Esophagus muscularis mucosa (tissue), 4 donors: Measurements from ENCODE around the gene TRIM7. TPM values are rescaled to one million over a fixed set of nuclear protein-coding genes. Genes with fewer than 3 reads are reported as not detected.

Experiments used
- DNase-seq: peaks from one replicate; pipeline ENCODE4 v3.0.0-alpha.2; 2017; ENCODE audit errors: extremely low spot score
- H3K27ac ChIP-seq, 4 donors: fragments of 200-600 bp; sonication (generic); replicated peaks in 1 of 4; 1 replicate in 3 of 4; 2 replicates in 1 of 4; pipeline ENCODE4 v1.5.1; 2016 to 2019; ENCODE audit warnings: mild to moderate bottlenecking in 1 of 4
- H3K27me3 ChIP-seq, 4 donors: fragments of 200-600 bp; sonication (generic); one replicate each; pipeline versions ENCODE4 v1.5.1 to v1.6.0; 2016 to 2019
- H3K36me3 ChIP-seq, 4 donors: fragments of 200-600 bp; sonication (generic); one replicate each; pipeline ENCODE4 v1.5.1; 2016 to 2019
- H3K4me1 ChIP-seq, 4 donors: fragments of 200-600 bp; sonication (generic); one replicate each; pipeline ENCODE4 v1.5.1; 2016 to 2019
- H3K4me3 ChIP-seq, 4 donors: fragments of 200-600 bp; sonication (generic); 1 replicate in 2 of 4; 2 replicates in 2 of 4; pipeline ENCODE4 v1.5.1; 2016 to 2019; ENCODE audit warnings: mild to moderate bottlenecking in 4 of 4, moderate library complexity in 1 of 4
- H3K9me3 ChIP-seq, 4 donors: fragments of 200-600 bp; sonication (generic); 1 replicate in 3 of 4; 2 replicates in 1 of 4; pipeline ENCODE4 v1.5.1; 2016 to 2019
- CTCF ChIP-seq, 3 experiments: fragments of 200-600 bp in 2 of 3; fragments of 450-650 bp in 1 of 3; sonication (generic) in 2 of 3; IDR thresholded peaks; one replicate each; pipeline ENCODE4 v1.5.1; 2017 to 2019; ENCODE audit warnings: antibody characterized with exemption in 3 of 3, mild to moderate bottlenecking in 2 of 3, moderate library complexity in 1 of 3
- EP300 ChIP-seq: sonication (generic); formaldehyde crosslinking; IDR thresholded peaks from one replicate; pipeline ENCODE4 v1.6.1; 2017; ENCODE audit warnings: antibody characterized with exemption
- POLR2A ChIP-seq: fragments of 450-650 bp; IDR thresholded peaks from one replicate; pipeline ENCODE4 v1.6.1; 2017; ENCODE audit warnings: antibody characterized with exemption, moderate library complexity, mild to moderate bottlenecking, low read depth
- POLR2AphosphoS5 ChIP-seq, 2 donors: sonication (generic); formaldehyde crosslinking; IDR thresholded peaks; one replicate each; pipeline ENCODE4 v1.6.1; 2017; ENCODE audit warnings: antibody characterized with exemption in 2 of 2
- WGBS: methylation state at CpG from one replicate; pipeline ENCODE4 v1.1.5; 2018; 5-methylcytosine and 5-hydroxymethylcytosine counted together
- intact Hi-C: fragments of 100-400 bp; cut with DNase I; formaldehyde crosslinking; loops from one replicate; pipeline ENCODE4 v1.15.1; 2023
- total RNA-seq, 4 donors: library from RNA; depleted of rRNA; stranded (reverse); fragments of >200 nt; gene quantifications; one replicate each; pipeline versions ENCODE4 v1.1.0 to v1.2.1, GENCODE V29; 2016

The TRIM7 gene
- total RNA-seq, 4 donors from 2014 or later = 2.1 to 5.8 (median 3.4) TPM

GRCh38 chr5:181229996-181230395, 25.0 kb upstream of the TRIM7 start:
- DNase-seq = no peak
- WGBS = 91% methylated on average over 13 of the region's 13 CpGs
- H3K27ac ChIP-seq = no peak overlapping the region
- no peaks in the 10 kb centered on the region for H3K9me3 ChIP-seq
- no peaks in the 10 kb centered on the region for H3K27me3 ChIP-seq
- H3K4me3 ChIP-seq = no peak overlapping the region
- TF ChIP-seq CTCF (IDR thresholded peaks at IDR 0.05) (no peak), EP300 (no peak), POLR2A (no peak), POLR2AphosphoS5 (IDR thresholded peaks at IDR 0.05) (no peak)
- peaks cover under 1 to 10% (median 6%) of the 10 kb centered on the region in 4 donors for H3K4me1 ChIP-seq
- intact Hi-C loops = no loop called here
- H3K36me3 ChIP-seq = peaks cover 16 to 63% (median 59%) of the 10 kb centered on the region in 4 donors

DNA sequence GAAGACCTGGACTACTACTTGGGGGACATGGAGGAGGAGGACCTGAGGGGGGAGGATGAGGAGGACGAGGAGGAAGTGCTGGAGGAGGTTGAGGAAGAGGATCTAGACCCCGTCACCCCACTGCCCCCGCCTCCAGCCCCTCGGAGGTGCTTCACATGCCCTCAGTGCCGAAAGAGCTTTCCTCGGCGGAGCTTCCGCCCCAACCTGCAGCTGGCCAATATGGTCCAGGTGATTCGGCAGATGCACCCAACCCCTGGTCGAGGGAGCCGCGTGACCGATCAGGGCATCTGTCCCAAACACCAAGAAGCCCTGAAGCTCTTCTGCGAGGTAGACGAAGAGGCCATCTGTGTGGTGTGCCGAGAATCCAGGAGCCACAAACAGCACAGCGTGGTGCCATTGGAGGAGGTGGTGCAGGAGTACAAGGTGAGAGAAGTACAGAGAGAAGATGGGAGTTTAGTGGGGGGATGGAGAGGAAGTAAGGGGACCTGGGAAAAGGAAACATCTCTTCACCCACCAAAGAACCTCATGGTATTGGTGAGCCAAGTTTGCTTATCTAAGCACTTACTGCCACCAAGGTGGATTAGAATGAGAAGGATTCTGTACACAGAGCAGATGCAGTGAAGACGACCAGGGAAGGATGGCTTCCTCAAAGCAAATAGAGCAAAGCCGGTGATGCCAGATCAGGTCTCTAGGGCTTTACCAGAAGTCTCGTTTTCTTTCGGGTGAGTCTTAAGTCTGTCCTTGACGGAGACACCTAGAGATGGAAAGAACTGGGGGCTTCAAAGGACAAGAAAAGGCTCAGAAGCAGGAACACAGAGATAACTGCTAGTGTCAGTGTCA, 19.6 kb upstream of the TRIM7 start:
- Histone ChIP-seq H3K9me3 (no peaks in the 10 kb centered on the region), H3K27me3 (no peaks in the 10 kb centered on the region), H3K36me3 (peaks cover 7 to 16% (median 14%) of the 10 kb centered on the region in 4 donors), H3K4me1 (peaks cover 11 to 34% (median 30%) of the 10 kb centered on the region in 4 donors), H3K4me3 (peak overlapping the region; percentile 72 to 83 (median 74)), H3K27ac (peak overlapping the region in 3 of 4 donors; percentile 92 to 95 (median 93))
- intact Hi-C loops = loop anchor here (2.0 to 5.0 kb wide), 2 partner anchors 18 to 38 kb away; partner anchors contain the start of genes RACK1 and TRIM52
- 72% methylated on average over 22 of the region's 22 CpGs for WGBS
- no peak for DNase-seq
- TF ChIP-seq CTCF (IDR thresholded peaks at IDR 0.05) (no peak), EP300 (no peak), POLR2AphosphoS5 (IDR thresholded peaks at IDR 0.05) (no peak), POLR2A (no peak)

GRCh38 chr5:181223729-181224389, 18.9 kb upstream of the TRIM7 start:
- Histone ChIP-seq H3K4me1 (peaks cover 11 to 34% (median 30%) of the 10 kb centered on the region in 4 donors), H3K4me3 (peak overlapping the region; percentile 72 to 83 (median 74)), H3K9me3 (no peaks in the 10 kb centered on the region), H3K36me3 (peaks cover 7 to 12% (median 11%) of the 10 kb centered on the region in 4 donors), H3K27me3 (no peaks in the 10 kb centered on the region), H3K27ac (peak overlapping the region; percentile 92 to 95 (median 94))
- TF ChIP-seq POLR2A = no peak
- no peak for TF ChIP-seq CTCF (IDR thresholded peaks at IDR 0.05)
- TF ChIP-seq EP300 = no peak
- TF ChIP-seq POLR2AphosphoS5 (IDR thresholded peaks at IDR 0.05) = no peak
- intact Hi-C loops = loop anchor here (1.0 to 5.0 kb wide), 3 partner anchors 19 to 38 kb away; partner anchors contain the start of genes RACK1 and TRIM52
- WGBS = 2% methylated on average over 17 of the region's 31 CpGs
- no peak for DNase-seq

DNA sequence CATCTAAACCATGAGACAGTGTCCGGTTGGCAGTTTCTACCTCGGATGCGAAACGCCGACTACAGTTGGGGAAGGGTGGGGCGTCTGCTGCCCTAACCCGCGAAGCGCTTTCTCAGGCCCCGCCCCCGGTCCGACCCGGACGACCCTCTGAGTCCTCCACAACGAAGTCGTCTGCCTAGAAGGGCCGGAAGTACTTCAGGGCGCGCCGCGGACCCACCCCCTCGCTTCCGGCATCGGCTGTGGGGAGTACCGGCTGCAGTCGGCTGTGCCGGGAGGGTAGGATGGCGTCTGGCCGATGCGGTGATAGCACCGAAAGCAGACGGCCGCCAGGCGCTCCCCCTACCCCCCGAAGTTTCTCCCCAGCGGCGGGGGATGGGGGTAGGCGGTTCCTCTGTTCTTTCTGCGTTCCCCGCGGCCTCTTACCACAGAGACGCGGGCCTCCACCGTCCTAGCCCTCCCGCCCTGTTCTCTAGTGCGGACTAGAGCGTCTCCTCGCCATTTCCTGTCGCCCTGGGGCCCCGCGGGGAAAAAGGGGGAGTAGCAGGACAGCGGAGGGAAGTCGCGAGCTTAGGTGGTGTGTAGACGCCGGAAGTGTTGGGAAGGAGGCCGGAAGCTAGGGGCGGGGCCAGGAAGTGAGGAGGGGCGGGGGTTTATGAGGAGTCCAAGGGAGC, 18.2 kb upstream of the TRIM7 start, which contains the start of gene TRIM41:
Gene TRIM41, plus strand, starts transcription at position 224 of the 671 bp plus-strand sequence. CDS start 719 bp downstream, outside the sequence.
- Histone ChIP-seq H3K27ac (peak within 1 kb of the TSS; percentile 92 to 95 (median 94)), H3K4me3 (peak within 1 kb of the TSS; percentile 72 to 83 (median 74)), H3K4me1 (peaks cover 15 to 40% (median 36%) of the 10 kb centered on the region in 4 donors), H3K27me3 (no peaks in the 10 kb centered on the region), H3K36me3 (peaks cover 7 to 12% (median 11%) of the 10 kb centered on the region in 4 donors), H3K9me3 (no peaks in the 10 kb centered on the region)
- under 1% methylated on average over 20 of the region's 59 CpGs for WGBS
- peak; percentile 95 for TF ChIP-seq POLR2A
- TF ChIP-seq CTCF (IDR thresholded peaks at IDR 0.05) = peak in 1 of 3 experiments; percentile 35
- TF ChIP-seq EP300 = no peak
- peak; percentile 89 to 98 for TF ChIP-seq POLR2AphosphoS5 (IDR thresholded peaks at IDR 0.05)
- DNase-seq = peak; percentile 99
- intact Hi-C loops = loop anchor here (1.0 to 5.0 kb wide), 2 partner anchors 24 to 39 kb away; partner anchors contain the start of gene TRIM52
